Thymus (tissue), 14 donors: Measurements from ENCODE around the gene PGC. TPM values are rescaled to one million over a fixed set of nuclear protein-coding genes. Genes with fewer than 3 reads are reported as not detected.

Experiments
- DNase-seq, 9 donors: peaks; one replicate each; pipeline ENCODE4 v3.0.0-alpha.2; 2013; ENCODE audit warnings: low spot score in 9 of 9, low read depth in 6 of 9, missing footprints in 1 of 9
- H3K27ac ChIP-seq, 2 donors: one replicate each; pipeline ENCODE4 v1.5.1; 2013; ENCODE audit warnings: control low read depth in 1 of 2, low read depth in 1 of 2, low read length in 1 of 2, mild to moderate bottlenecking in 1 of 2, moderate library complexity in 1 of 2
- H3K27me3 ChIP-seq, 2 donors: one replicate each; pipeline ENCODE4 v1.5.1; 2013; ENCODE audit warnings: low read length in 1 of 2; ENCODE audit not compliant: control insufficient read depth in 2 of 2, insufficient read depth in 1 of 2
- H3K36me3 ChIP-seq, 2 donors: one replicate each; pipeline ENCODE4 v1.5.1; 2013; ENCODE audit warnings: low read length in 1 of 2, mild to moderate bottlenecking in 1 of 2, moderate library complexity in 1 of 2; ENCODE audit not compliant: control insufficient read depth in 2 of 2, insufficient read depth in 2 of 2
- H3K4me1 ChIP-seq, 2 donors: one replicate each; pipeline ENCODE4 v1.5.1; 2013; ENCODE audit warnings: low read length in 2 of 2; ENCODE audit not compliant: control insufficient read depth in 2 of 2, insufficient read depth in 2 of 2
- H3K4me3 ChIP-seq, 2 donors: one replicate each; pipeline ENCODE4 v1.5.1; 2013; ENCODE audit warnings: low read length in 2 of 2, control low read depth in 1 of 2, mild to moderate bottlenecking in 1 of 2
- H3K9me3 ChIP-seq, 2 donors: one replicate each; pipeline ENCODE4 v1.5.1; 2013; ENCODE audit warnings: low read length in 1 of 2, mild to moderate bottlenecking in 1 of 2; ENCODE audit not compliant: control insufficient read depth in 2 of 2, insufficient read depth in 1 of 2
- WGBS: extraction: QIAGEN DNeasy Blood & Tissue Kit; methylation state at CpG from one replicate; pipeline ENCODE4 v1.1.7; 2013; 5-methylcytosine and 5-hydroxymethylcytosine counted together
- long read RNA-seq, 10 donors: transcript quantifications; one replicate each; lab custom pipeline, GENCODE V29; 2026
- polyA plus RNA-seq: library from polyadenylated mRNA; stranded (reverse); fragments of 200-250 nt; gene quantifications from one replicate; pipeline ENCODE4 v1.2.3, GENCODE V29; 2013
- total RNA-seq: library from RNA; stranded (reverse); fragments of 120-200 nt; gene quantifications from one replicate; pipeline ENCODE4 v1.2.4, GENCODE V29; 2013
- donor health status: healthy.

Gene PGC
- total RNA-seq (0.28 TPM), polyA plus RNA-seq (0.73 TPM)
- long read RNA-seq, donor 1: 0 reads
- long read RNA-seq, donor 2: 0 reads
- long read RNA-seq, donor 3: 0 reads
- long read RNA-seq, donor 4: 0 reads
- long read RNA-seq, donor 5: 0 reads
- long read RNA-seq, donor 6: 0 reads
- long read RNA-seq, donor 7: 0 reads
- long read RNA-seq, donor 8: 0 reads
- long read RNA-seq, donor 9: 0 reads
- long read RNA-seq, donor 10: 0 reads

GRCh38 chr6:41747256-41748101 lies at the start of gene PGC:
Gene PGC, minus strand, starts transcription at chr6:41747397. Its CDS starts 63 bp downstream, at chr6:41747334.
- WGBS: 95% methylated on average over 15 of the region's 15 CpGs
- no peaks in the 10 kb centered on the region for H3K27me3 ChIP-seq
- H3K9me3 ChIP-seq: no peaks in the 10 kb centered on the region
- no peaks in the 10 kb centered on the region for H3K36me3 ChIP-seq
- no peaks in the 10 kb centered on the region for H3K4me1 ChIP-seq
- DNase-seq: no peak
- H3K27ac ChIP-seq: no peak within 1 kb of the TSS
- H3K4me3 ChIP-seq: no peak within 1 kb of the TSS

GRCh38 chr6:41796474-41796873 lies 49.3 kb upstream of the PGC start:
- Histone ChIP-seq H3K27me3 (no peaks in the 10 kb centered on the region), H3K4me1 (no peaks in the 10 kb centered on the region), H3K27ac (no peak overlapping the region), H3K4me3 (no peak overlapping the region), H3K9me3 (no peaks in the 10 kb centered on the region), H3K36me3 (peaks cover 18 to 56% of the 10 kb centered on the region in 2 donors)
- no peak for DNase-seq
- 97% methylated on average over 2 of the region's 2 CpGs for WGBS

- Histone ChIP-seq H3K36me3 (peaks cover 12 to 59% of the 10 kb centered on the region in 2 donors), H3K4me1 (peaks cover 2 to 8% of the 10 kb centered on the region in 2 donors), H3K27ac (no peak overlapping the region), H3K27me3 (no peaks in the 10 kb centered on the region), H3K9me3 (no peaks in the 10 kb centered on the region), H3K4me3 (no peak overlapping the region)
- WGBS: 97% methylated on average over 4 of the region's 4 CpGs
- DNase-seq: no peak
Measured at GRCh38 chr6:41791984-41792383, 44.8 kb upstream of the PGC start.

GRCh38 chr6:41791305-41791704 lies 44.1 kb upstream of the PGC start:
- H3K27ac ChIP-seq: no peak overlapping the region
- WGBS: 96% methylated on average over 1 of the region's 1 CpG
- H3K9me3 ChIP-seq: no peaks in the 10 kb centered on the region
- H3K4me1 ChIP-seq: peaks cover 3 to 9% of the 10 kb centered on the region in 2 donors
- no peak overlapping the region for H3K4me3 ChIP-seq
- H3K36me3 ChIP-seq: peaks cover 10 to 57% of the 10 kb centered on the region in 2 donors
- no peaks in the 10 kb centered on the region for H3K27me3 ChIP-seq
- no peak for DNase-seq

- WGBS: 100% methylated on average over 1 of the region's 1 CpG
- Histone ChIP-seq H3K27ac (no peak overlapping the region), H3K27me3 (peaks cover 0 to 10% of the 10 kb centered on the region in 2 donors), H3K36me3 (peaks cover 9 to 45% of the 10 kb centered on the region in 2 donors), H3K4me3 (no peak overlapping the region), H3K4me1 (peaks cover 9 to 21% of the 10 kb centered on the region in 2 donors), H3K9me3 (peaks cover 0 to 4% of the 10 kb centered on the region in 2 donors)
- no peak for DNase-seq
Measured at GRCh38 chr6:41790045-41790444, 42.8 kb upstream of the PGC start.

GRCh38 chr6:41789390-41789724 lies 42.2 kb upstream of the PGC start:
- Histone ChIP-seq H3K36me3 (peaks cover 3 to 44% of the 10 kb centered on the region in 2 donors), H3K27me3 (peaks cover 0 to 13% of the 10 kb centered on the region in 2 donors), H3K27ac (no peak overlapping the region), H3K4me1 (peaks cover 9 to 26% of the 10 kb centered on the region in 2 donors), H3K4me3 (no peak overlapping the region), H3K9me3 (peaks cover 0 to 4% of the 10 kb centered on the region in 2 donors)
- DNase-seq: no peak
- WGBS: 95% methylated on average over 3 of the region's 3 CpGs

GRCh38 chr6:41787219-41787917 lies 40.2 kb upstream of the PGC start, which contains the start of gene TOMM6:
Gene TOMM6, plus strand, starts transcription at chr6:41787694. Its CDS starts 4 bp downstream, at chr6:41787698.
- DNase-seq: peak; percentile 87 to 97 (median 92)
- WGBS: under 1% methylated on average over 55 of the region's 55 CpGs
- Histone ChIP-seq H3K27ac (peak within 1 kb of the TSS; percentile 97 to 98), H3K36me3 (peaks cover 0 to 36% of the 10 kb centered on the region in 2 donors), H3K4me3 (peak within 1 kb of the TSS; percentile 92 to 96), H3K27me3 (peaks cover 0 to 29% of the 10 kb centered on the region in 2 donors), H3K4me1 (peaks cover 9 to 26% of the 10 kb centered on the region in 2 donors), H3K9me3 (peaks cover 0 to 4% of the 10 kb centered on the region in 2 donors)

- WGBS: under 1% methylated on average over 58 of the region's 58 CpGs
- peak overlapping the region; percentile 97 to 98 for H3K27ac ChIP-seq
- peaks cover under 1 to 33% of the 10 kb centered on the region in 2 donors for H3K27me3 ChIP-seq
- H3K4me1 ChIP-seq: peaks cover 9 to 26% of the 10 kb centered on the region in 2 donors
- peak; percentile 27 to 91 (median 78) for DNase-seq
- peaks cover 0 to 4% of the 10 kb centered on the region in 2 donors for H3K9me3 ChIP-seq
- peaks cover 0 to 28% of the 10 kb centered on the region in 2 donors for H3K36me3 ChIP-seq
- peak overlapping the region; percentile 92 to 96 for H3K4me3 ChIP-seq
Measured at GRCh38 chr6:41786451-41787218, 39.4 kb upstream of the PGC start.
